Mesodermal cell (in vitro differentiated cells): ENCODE measurements around the gene BCL2L1.
"Not testable (repeated sequence)": the region's sequence is repeated elsewhere in the genome, so short reads cannot be mapped to it uniquely, and the experiment has no call there.

Experiments used
- H3K27ac ChIP-seq: 2 replicates; pipeline ENCODE4 v1.7.0; 2013; ENCODE audit warnings: mild to moderate bottlenecking, low read depth, low read length, moderate library complexity; ENCODE audit not compliant: severe bottlenecking
- H3K36me3 ChIP-seq: 2 replicates; pipeline ENCODE4 v1.7.1; 2013; ENCODE audit warnings: mild to moderate bottlenecking, low read length, moderate library complexity; ENCODE audit not compliant: control insufficient read depth, insufficient read depth
- H3K4me1 ChIP-seq: one replicate; pipeline ENCODE4 v1.7.1; 2013; ENCODE audit warnings: mild to moderate bottlenecking, low read length; ENCODE audit not compliant: insufficient read depth, control insufficient read depth, poor library complexity, severe bottlenecking
- H3K4me3 ChIP-seq: 2 replicates; pipeline ENCODE4 v1.7.0; 2013; ENCODE audit warnings: low read length, control low read depth, mild to moderate bottlenecking; ENCODE audit not compliant: insufficient read depth, poor library complexity, severe bottlenecking; ENCODE audit errors: extremely low read depth
- H3K9me3 ChIP-seq: 2 replicates; pipeline ENCODE4 v1.7.1; 2013; ENCODE audit warnings: mild to moderate bottlenecking, low read length, moderate library complexity; ENCODE audit not compliant: control insufficient read depth
- WGBS, 2 experiments: methylation state at CpG; one replicate each; pipeline ENCODE4 v1.1.5; 2013; ENCODE audit warnings: missing lambda C conversion rate in 2 of 2; ENCODE audit not compliant: insufficient coverage in 2 of 2; 5-methylcytosine and 5-hydroxymethylcytosine counted together

Gene BCL2L1

DNA sequence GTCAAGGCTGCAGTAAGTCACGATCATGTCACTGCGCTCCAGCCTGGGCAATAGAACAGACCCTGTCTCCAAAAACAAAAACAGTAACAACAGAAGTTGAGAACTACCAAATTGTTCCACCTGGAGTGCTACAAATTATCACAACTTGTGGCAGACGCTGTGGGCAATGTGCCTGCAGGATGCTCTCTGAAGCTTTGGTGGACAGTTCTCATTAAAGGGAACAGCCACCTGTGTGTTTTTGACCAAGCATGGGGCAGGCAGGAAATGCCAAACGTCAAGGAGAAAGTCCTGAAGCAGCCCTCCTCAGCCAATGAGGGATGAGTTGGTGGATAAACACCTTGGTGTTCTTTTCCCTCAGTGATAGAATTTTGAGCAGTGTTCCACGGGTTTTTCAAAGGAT is 69.1 kb downstream of the BCL2L1 start:
- H3K4me3 ChIP-seq = no peak overlapping the region

DNA sequence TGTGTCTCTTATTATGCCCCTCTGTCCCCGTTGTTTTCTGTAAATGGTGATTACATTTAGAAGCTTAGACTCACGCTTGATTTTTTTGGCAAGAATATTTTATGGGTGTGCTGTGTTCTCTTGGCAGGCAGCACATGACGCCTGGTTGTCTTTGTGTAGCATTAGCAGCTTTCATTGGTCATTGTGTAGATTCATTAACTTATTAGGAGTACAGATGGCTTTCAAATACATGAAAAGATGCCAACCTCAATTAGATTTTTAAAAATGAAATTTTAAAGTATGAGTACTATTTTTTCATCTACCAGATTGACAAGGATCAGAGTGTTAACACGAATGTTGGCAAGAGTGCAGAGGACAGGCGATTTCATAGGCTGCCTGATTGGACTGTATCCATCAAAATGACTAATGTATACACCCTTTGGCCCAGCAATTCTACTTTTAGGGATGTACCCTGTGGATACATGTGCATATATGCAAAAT is 69.7 kb downstream of the BCL2L1 start:
- no peak overlapping the region for H3K27ac ChIP-seq
- H3K9me3 ChIP-seq = no peaks in the 10 kb centered on the region
- 100% methylated on average over 1 to 2 of the region's 5 CpGs for WGBS, 2 experiments
- no peaks in the 10 kb centered on the region for H3K36me3 ChIP-seq
- no peak overlapping the region for H3K4me3 ChIP-seq
- H3K4me1 ChIP-seq = no peaks in the 10 kb centered on the region

More for the DNA sequence above, 69.1 kb downstream of the BCL2L1 start:
- Histone ChIP-seq H3K4me1 (no peaks in the 10 kb centered on the region), H3K9me3 (no peaks in the 10 kb centered on the region), H3K27ac (no peak overlapping the region), H3K36me3 (no peaks in the 10 kb centered on the region)
- WGBS, 2 experiments = 45 to 65% methylated on average over 2 to 5 of the region's 5 CpGs

DNA sequence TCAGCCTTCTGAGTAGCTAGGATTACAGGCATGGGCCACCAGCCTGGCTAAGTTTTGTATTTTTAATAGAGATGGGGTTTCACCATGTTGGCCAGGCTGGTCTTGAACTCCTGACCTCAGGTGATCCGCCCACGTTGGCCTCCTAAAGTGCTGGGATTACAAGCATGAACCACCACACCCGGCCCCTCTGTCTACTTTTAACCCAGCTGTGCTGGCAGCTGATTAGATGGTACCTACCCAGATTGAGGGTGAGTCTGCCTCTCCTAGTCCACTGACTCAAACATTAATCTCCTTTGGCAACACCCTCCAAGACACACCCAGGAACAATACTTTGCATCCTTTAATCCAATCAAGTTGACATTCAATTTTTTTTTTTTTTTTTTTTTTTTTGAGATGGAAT is 74.6 kb downstream of the BCL2L1 start:
- not testable (repeated sequence) for H3K27ac ChIP-seq
- 90% methylated on average over 3 of the region's 3 CpGs; no CpG with 5 or more reads in 1 of the 2 experiments for WGBS, 2 experiments

GRCh38 chr20:31644701-31645100 is 78.0 kb downstream of the BCL2L1 start:
- Histone ChIP-seq H3K27ac (no peak overlapping the region), H3K4me1 (no peaks in the 10 kb centered on the region), H3K36me3 (no peaks in the 10 kb centered on the region), H3K4me3 (no peak overlapping the region), H3K9me3 (no peaks in the 10 kb centered on the region)
- 85 to 95% methylated on average over 5 to 6 of the region's 8 CpGs for WGBS, 2 experiments

More for the DNA sequence above, 74.6 kb downstream of the BCL2L1 start:
- not testable (repeated sequence) for H3K4me3 ChIP-seq, H3K4me1 ChIP-seq, H3K36me3 ChIP-seq, H3K9me3 ChIP-seq

DNA sequence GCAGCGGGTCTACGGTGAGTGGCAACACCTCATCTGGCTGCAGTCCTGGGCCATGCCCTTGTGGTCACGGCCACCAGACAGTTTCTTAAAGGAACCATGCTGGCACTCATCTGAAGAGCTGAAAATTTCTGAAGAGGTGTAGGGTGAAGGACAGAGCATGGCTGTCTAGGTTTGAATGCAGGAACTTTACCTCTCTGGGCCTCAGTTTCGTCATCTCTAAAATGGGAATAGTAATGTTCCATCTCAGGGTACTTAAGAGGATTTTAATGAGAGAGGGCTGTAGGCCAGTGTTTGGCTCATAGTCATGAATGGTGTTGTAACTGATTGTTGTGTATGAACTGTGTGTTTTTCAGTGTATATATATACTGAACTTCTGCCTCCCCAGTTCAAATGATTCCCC is 79.1 kb downstream of the BCL2L1 start:
- H3K9me3 ChIP-seq = no peaks in the 10 kb centered on the region
- WGBS, 2 experiments = 90 to 92% methylated on average over 2 to 3 of the region's 4 CpGs
- no peak overlapping the region for H3K27ac ChIP-seq
- H3K4me1 ChIP-seq = no peaks in the 10 kb centered on the region
- H3K36me3 ChIP-seq = no peaks in the 10 kb centered on the region
- H3K4me3 ChIP-seq = no peak overlapping the region

DNA sequence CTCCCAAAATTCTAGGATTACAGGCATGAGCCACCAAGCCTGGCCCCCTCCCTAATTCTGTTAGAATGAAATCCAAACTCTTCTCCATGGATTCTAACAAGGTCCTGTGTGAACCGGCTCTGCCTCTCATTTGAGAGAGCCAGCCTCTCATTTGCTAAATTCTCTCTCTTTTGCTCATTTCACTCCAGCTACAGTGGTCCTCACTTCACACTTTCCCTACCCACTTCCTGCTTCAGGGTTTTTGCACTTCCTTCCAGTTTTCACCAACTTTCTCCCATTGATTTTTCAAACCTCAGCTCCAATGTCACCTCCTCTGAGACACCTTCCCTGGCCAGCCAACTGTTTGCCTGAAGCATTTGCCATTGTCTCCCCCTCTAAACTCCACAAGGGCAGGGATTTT is 79.8 kb downstream of the BCL2L1 start:
- no peak overlapping the region for H3K27ac ChIP-seq
- no peak overlapping the region for H3K4me3 ChIP-seq
- no peaks in the 10 kb centered on the region for H3K36me3 ChIP-seq
- no peaks in the 10 kb centered on the region for H3K9me3 ChIP-seq
- WGBS, 2 experiments = 82 to 100% methylated on average over 1 of the region's 1 CpG
- H3K4me1 ChIP-seq = no peaks in the 10 kb centered on the region

DNA sequence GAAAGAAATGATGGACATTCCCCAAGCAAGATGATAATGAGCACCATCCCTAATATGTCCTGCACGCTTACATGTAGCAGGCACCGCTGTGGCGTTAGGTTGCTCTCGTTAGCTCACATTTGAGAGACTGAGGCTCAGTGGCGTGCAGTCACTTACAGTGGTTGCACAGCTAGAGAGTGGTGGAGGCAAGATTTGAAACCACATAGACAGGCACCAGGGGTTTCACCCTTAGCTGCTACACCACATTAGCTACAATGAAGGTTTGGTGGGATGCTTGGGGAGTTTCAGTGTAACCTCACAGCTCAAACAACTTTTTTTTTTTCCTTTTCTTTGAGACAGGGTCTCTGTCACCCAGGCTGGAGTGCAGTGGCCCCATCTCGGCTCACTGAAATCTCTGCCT is 81.3 kb downstream of the BCL2L1 start:
- Histone ChIP-seq H3K27ac (no peak overlapping the region), H3K9me3 (no peaks in the 10 kb centered on the region), H3K4me3 (no peak overlapping the region), H3K36me3 (no peaks in the 10 kb centered on the region), H3K4me1 (no peaks in the 10 kb centered on the region)
- WGBS, 2 experiments = 92 to 98% methylated on average over 5 of the region's 6 CpGs

DNA sequence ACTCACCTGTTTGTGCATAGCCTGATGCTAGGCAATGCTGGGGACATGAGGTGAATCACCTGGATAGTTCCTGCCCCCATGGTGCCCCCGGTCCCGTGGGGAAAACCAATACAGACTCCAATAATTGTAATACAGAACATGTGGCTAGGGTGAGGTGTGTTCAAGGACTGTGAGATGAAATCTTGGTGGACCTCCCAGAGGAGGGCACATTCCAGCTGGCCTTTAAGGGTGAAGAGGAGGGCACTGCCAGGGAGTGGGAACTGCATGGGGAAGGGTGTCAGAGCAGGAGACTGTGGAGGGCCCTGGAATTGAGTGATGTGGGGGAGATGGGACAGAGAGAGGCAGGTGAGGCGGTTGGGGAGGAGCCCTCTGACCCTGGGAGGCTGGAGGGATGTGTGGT is 82.4 kb downstream of the BCL2L1 start:
- H3K27ac ChIP-seq = no peak overlapping the region
- H3K4me3 ChIP-seq = no peak overlapping the region
- 83 to 100% methylated on average over 1 to 2 of the region's 3 CpGs for WGBS, 2 experiments
- no peaks in the 10 kb centered on the region for H3K4me1 ChIP-seq
- H3K9me3 ChIP-seq = no peaks in the 10 kb centered on the region
- H3K36me3 ChIP-seq = no peaks in the 10 kb centered on the region

DNA sequence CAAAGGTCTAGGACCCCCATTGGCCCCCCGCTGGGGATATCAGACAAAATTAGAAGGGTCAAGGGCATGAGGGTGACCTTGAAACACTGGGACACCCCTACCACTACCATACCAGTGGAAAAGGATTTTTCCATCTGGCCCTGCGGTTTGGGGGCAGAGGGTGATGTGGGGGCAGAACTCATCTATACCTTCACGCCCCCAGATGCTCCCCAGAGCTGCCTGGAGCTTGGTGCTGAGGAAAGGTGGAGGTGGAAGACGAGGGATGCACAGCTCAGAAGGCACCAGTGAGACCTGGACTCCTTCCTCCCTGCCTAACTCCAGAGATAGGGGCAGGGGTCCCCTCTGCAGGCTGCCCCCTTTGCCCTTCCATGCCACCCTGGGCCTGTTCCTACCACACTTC is 83.9 kb downstream of the BCL2L1 start:
- no peak overlapping the region for H3K4me3 ChIP-seq
- H3K36me3 ChIP-seq = no peaks in the 10 kb centered on the region
- no peaks in the 10 kb centered on the region for H3K4me1 ChIP-seq
- no peaks in the 10 kb centered on the region for H3K9me3 ChIP-seq
- WGBS, 2 experiments = 94 to 100% methylated on average over 2 of the region's 4 CpGs
- no peak overlapping the region for H3K27ac ChIP-seq

GRCh38 chr20:31638317-31638716 is 84.4 kb downstream of the BCL2L1 start:
- Histone ChIP-seq H3K27ac (no peak overlapping the region), H3K9me3 (no peaks in the 10 kb centered on the region), H3K36me3 (no peaks in the 10 kb centered on the region), H3K4me1 (no peaks in the 10 kb centered on the region), H3K4me3 (no peak overlapping the region)
- 61 to 67% methylated on average over 3 of the region's 4 CpGs for WGBS, 2 experiments

DNA sequence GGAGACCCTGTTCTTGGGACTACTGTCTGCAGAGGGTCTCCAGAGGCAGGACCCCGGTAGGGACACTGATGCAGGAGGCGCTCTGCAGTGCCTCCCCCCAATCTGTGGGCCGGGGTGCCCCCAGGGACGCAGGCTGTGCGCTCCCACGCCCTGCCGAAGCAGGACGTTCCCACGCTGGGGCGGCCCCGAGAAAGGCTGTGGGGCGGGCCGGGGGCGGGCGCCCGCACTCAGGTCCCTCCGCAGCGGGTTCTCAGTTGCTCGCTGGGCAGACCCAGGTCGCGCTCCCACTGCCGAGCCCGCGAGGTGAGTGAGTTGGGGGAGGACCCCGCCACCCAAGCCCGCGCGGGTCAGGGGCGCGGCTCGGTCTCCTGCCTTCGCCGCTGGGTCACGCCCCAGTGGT is 85.0 kb downstream of the BCL2L1 start, which contains the start of gene COX4I2:
TSS of gene COX4I2 (plus strand) at position 253 of the 400 bp plus-strand sequence. CDS start 1,106 bp downstream, outside the sequence.
- no peak within 1 kb of the TSS for H3K27ac ChIP-seq
- no peak within 1 kb of the TSS for H3K4me3 ChIP-seq
- H3K36me3 ChIP-seq = no peaks in the 10 kb centered on the region
- H3K9me3 ChIP-seq = no peaks in the 10 kb centered on the region
- 95 to 96% methylated on average over 16 to 31 of the region's 34 CpGs for WGBS, 2 experiments
- no peaks in the 10 kb centered on the region for H3K4me1 ChIP-seq
